ENCODE measurements around the gene SLC2A4.
"Not testable (repeated sequence)": the region's sequence is repeated elsewhere in the genome, so short reads cannot be mapped to it uniquely, and the experiment has no call there.

- not testable (repeated sequence) for TF ChIP-seq CTCF (IDR thresholded peaks at IDR 0.05; ENCODE audit: insufficient read depth, low read length, poor library complexity, severe bottlenecking); EZH2phosphoT487 (conservative IDR thresholded peaks at IDR 0.05; ENCODE audit: low read length)
These were observed 56.1 kb downstream of the SLC2A4 start for GRCh38 chr17:7337600-7337999.

All from SU-DHL-6 (cell line).